AG09319 (cell line): Measurements from ENCODE around the gene INPP1.

Experiments used
- DNase-seq: peaks from one replicate; pipeline ENCODE4 v3.0.0-alpha.2; 2010; ENCODE audit warnings: low read depth; ENCODE audit errors: extremely low read depth
- TF ChIP-seq, protein P1 (sequence below): IDR thresholded peaks from 2 replicates; pipeline ENCODE4 v1.5.1; 2011; ENCODE audit warnings: low read depth, mild to moderate bottlenecking, inconsistent platforms, low read length, moderate library complexity

The INPP1 gene

DNA sequence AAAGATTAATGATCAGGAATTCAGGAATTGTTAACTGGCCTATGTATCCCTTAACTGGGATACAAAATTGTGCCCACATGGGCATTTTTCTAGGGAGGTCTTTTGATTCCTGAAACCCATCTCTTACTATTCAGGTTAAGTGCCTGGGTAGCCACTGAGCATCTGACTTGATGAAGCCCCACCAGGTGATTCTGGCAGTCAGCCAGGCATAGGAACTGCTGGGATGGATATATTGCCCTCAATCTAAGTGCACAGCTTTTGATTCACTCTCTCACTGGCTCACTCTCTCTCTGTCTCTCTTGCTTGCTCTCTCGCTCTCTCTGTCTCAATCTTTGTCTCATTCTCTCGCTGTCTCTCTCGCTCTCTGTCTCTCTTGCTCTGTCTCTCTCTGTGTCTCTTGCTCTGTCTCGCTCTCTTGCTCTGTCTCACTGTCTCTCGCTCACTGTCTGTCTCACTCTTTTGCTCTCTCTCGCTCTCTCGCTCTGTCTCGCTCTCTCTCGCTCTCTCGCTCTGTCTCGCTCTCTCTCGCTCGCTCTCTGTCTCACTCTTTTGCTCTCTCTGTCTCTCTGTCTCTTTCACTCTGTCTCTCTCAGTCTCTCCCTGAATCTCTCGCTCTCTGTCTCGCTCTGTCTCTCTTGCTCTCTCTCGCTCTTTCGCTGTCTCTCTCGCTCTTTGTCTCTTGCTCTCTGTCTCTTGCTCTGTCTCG is 22.3 kb downstream of the INPP1 start:
- TF ChIP-seq, protein P1, sequence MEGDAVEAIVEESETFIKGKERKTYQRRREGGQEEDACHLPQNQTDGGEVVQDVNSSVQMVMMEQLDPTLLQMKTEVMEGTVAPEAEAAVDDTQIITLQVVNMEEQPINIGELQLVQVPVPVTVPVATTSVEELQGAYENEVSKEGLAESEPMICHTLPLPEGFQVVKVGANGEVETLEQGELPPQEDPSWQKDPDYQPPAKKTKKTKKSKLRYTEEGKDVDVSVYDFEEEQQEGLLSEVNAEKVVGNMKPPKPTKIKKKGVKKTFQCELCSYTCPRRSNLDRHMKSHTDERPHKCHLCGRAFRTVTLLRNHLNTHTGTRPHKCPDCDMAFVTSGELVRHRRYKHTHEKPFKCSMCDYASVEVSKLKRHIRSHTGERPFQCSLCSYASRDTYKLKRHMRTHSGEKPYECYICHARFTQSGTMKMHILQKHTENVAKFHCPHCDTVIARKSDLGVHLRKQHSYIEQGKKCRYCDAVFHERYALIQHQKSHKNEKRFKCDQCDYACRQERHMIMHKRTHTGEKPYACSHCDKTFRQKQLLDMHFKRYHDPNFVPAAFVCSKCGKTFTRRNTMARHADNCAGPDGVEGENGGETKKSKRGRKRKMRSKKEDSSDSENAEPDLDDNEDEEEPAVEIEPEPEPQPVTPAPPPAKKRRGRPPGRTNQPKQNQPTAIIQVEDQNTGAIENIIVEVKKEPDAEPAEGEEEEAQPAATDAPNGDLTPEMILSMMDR, result no peak
- no peak for DNase-seq

DNA sequence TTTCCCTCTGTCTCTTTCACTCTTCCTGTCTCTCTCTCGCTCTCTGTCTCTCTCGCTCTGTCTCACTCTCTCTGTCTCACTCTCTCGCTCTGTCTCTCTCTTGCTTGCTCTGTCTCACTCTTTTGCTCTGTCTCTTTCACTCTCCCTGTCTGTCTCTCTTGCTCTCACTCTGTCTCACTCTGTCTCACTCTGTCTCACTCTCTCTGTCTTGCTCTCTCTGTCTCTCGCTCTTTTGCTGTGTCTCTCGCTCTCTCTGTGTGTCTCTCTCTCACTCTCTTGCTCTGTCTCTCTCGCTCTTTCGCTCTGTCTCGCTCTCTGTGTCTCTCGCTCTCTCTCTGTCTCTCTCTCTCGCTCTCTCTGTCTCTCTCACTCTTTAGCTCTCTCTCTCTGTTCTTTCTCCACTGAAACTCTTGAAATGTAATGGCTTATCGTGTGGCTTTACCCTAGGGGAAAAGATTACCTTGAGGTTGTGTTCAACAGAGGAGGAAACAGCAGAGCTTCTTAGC is 22.9 kb downstream of the INPP1 start:
- DNase-seq, result no peak
- TF ChIP-seq, protein P1, result no peak

DNA sequence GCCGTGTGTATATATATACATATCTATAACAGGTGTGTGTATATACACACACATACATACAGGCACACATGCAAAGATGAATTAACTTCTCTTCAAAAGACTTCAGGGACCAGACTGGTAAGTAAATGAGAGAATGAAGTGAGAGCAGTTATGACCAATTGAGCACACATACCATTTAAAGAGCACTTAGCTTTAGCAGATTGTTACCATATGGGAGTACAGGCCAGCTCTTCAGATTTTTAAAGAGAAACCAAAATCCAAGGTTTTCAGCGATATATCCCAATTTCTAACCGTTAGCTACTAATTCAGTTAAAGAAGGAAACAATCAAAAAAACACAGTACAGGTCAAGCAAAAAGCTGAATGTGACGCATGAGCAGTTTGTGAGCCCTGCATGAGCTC is 23.7 kb downstream of the INPP1 start:
- TF ChIP-seq, protein P1, result no peak
- DNase-seq, result no peak

DNA sequence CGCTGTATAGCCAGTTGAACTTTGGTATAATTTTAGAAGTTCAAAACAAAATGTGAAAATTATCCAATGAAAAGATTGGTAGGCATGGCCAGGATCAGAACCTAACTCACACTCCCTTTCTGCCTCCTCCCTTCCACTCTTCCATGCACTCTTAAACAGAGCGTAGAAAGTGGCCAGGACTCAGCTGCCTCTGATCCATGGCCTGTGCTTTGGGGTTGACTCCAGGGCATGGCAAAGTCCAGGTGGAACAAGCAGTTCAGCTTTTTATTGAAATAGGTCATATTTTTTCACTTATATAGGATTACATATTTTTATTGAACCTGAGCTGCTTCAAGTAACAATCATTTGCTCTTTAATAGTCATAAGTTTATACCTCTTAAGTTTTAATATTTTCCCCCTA is 26.2 kb downstream of the INPP1 start:
- TF ChIP-seq, protein P1, result no peak
- DNase-seq, result no peak

DNA sequence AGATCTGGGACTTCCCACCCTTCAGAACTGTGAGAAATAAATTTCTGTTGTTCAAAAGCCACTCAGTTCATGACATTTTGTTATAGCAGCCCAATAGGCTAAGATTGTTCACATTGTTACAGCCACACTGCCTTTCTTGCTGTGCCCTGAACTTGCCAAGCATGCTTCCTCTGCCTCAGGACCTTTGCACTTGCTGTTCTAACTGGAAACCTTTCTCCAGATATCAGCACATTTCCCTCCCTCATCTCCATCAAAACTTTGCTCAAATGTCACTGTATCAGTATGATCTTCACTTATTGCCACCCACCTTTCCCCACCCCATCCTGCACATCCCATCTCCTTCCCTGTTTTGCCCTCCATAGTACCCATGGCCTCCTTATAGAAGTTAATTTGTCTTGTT is 32.7 kb downstream of the INPP1 start:
- no peak for DNase-seq
- TF ChIP-seq, protein P1, result no peak

DNA sequence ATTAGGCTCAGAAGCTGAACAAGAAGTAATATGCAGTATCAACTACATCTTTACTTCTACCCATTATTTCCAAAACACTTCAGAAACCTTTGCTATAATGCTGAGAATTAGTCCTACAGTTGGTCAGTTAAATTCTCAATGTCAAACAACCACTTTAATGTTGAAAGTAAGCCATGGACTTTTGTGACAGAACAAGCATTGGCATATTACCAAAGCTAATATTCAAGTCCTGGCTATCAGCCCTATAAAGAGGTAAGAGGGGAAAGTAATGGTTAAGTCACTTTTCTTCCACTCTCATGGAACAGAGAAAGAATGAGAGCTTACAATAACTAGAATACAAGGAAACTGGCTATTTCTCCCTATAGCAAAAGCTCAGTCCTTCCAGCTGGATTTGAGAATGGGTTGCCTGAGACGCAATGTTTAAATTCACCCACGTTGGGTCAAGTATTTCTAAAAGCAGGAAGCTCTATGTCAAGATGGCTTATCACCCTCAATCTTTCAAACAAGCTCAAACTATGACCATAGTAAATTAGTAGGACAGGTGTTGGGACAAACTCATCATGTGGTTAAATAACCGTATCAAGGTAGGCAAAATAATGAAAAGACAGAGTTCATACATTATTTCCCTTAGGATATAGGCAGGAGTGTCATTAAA is 33.3 kb downstream of the INPP1 start:
- DNase-seq, result no peak
- TF ChIP-seq, protein P1, result no peak

DNA sequence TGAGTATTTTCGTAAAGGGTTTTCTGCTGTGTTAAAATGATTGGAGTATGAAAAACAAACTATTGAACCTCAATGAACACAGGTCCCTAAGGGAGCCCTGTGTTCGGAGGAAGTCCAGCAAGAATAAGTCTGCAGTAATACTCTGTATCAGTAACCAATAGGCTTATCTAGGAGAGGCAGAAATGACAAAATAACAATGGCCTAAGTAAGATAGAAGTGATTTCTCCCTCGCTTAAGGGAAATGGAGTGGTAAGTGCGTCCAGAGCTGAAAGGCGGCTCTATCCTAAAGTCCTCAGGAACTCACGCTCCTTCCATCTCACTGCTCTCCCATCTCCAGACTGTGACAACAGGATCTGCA is 35.5 kb downstream of the INPP1 start:
- TF ChIP-seq, protein P1, result no peak
- no peak for DNase-seq
